NOMO-1 treated with dmso at 0.1 percent for 144 hours (cell line): ENCODE results near the gene WDR53.
"Not testable (repeated sequence)": the region's sequence is repeated elsewhere in the genome, so short reads cannot be mapped to it uniquely, and the experiment has no call there.

ENCODE experiments used
- DNase-seq: peaks from one replicate; lab custom pipeline; 2025; ENCODE audit not compliant: unreplicated experiment; lab: John Stamatoyannopoulos, UW

WDR53 gene

GRCh38 chr3:196559826-196560225, 8.5 kb downstream of the WDR53 start:
- DNase-seq, result no peak

DNA sequence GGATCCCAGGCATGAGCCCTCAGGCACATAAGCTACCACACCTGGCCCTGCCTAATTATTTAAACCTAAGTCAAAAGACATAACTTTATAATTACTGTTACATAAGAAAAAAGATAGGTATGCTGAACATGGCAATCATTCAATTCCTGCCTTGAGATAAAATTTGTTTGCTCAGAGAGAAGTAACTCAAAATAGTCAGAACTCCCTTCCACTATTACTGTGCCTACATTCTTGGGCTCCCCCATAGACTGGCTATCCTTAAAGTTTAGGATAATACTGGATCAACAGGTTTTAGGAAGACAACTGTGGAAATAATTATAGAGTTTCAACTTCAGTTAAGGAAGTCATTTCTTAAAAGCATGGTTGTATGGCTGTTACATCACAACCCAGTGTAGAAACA, 9.9 kb downstream of the WDR53 start:
- no peak for DNase-seq

- DNase-seq, result no peak
Measured at GRCh38 chr3:196557236-196557635, 11.1 kb downstream of the WDR53 start.

- DNase-seq, result no peak
Measured at GRCh38 chr3:196555295-196555694, 13.1 kb downstream of the WDR53 start.

GRCh38 chr3:196554205-196554604, 14.1 kb downstream of the WDR53 start:
- DNase-seq, result peak; percentile 72

DNA sequence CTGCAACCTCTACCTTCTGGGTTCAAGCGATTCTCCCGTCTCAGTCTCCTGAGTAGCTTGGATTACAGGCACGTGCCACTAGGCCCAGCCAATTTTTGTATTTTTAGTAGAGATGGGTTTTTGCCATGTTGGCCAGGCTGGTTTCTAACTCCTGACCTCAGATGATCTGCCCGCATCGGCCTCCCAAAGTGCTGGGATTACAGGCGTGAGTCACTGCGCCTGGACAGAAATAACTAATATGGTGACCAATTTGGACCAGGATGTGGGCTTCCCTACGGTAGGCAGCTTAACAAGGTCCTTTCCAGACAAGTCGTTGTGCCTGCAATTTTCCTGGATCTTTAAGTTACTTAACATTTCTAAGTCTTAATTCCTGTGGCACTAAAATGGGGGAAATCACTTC, 14.8 kb downstream of the WDR53 start:
- no peak for DNase-seq

DNA sequence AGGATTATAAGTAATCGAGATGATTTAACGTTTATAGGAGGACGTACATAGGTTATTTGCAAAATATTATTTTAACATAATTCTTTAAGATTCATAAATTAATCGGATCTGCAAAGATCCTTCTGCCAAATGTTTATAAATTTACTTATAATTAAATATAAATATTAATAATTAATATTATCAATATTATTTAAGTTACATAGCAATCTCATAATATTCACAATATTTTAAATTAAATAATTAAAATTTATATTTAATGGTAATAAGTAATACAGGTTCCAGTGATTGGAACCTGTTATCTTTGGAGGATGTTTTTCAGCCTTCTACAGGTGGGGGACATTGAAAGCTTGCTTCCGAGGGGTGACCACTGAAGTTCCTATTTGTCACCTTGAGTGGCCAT, 16.1 kb downstream of the WDR53 start:
- DNase-seq, result no peak

DNA sequence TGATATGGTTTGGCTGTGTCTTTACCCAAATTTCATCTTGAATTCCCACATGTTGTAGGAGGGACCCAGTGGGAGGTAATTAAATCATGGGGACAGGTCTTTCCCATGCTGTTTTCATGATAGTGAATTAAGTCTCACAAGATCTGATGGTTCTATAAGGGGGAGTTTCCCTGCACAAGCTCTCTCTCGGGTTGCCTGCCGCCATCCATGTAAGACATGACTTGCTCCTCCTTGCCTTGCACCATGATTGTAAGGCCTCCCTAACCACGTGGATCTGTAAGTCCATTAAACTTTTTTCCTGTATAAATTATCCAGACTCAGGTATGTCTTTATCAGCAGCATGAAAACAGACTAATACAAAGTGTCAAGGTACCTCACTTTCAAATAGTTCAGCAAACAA, 18.2 kb downstream of the WDR53 start:
- not testable (repeated sequence) for DNase-seq

- DNase-seq, result not testable (repeated sequence)
Measured at GRCh38 chr3:196549312-196549711, 19.0 kb downstream of the WDR53 start.

DNA sequence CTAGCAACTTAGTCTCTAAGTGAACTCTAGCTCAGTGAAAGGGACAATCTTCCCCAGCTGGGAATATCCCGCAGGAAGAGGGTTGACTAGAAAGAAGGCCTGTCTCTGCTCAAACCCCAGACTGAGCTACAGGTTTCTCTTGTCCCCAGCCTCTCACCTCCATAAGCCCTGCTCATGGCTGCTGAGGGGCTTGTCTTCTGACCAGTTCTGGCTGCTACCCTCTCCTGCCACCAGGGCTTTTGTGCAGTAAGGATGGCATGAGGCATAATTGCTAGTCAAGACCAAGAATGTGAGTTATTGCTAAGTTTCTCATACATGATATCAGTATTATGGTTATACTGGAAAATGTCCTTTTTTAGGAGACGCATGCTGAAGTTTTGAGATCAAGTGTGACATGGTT, 21.3 kb downstream of the WDR53 start:
- no peak for DNase-seq

DNA sequence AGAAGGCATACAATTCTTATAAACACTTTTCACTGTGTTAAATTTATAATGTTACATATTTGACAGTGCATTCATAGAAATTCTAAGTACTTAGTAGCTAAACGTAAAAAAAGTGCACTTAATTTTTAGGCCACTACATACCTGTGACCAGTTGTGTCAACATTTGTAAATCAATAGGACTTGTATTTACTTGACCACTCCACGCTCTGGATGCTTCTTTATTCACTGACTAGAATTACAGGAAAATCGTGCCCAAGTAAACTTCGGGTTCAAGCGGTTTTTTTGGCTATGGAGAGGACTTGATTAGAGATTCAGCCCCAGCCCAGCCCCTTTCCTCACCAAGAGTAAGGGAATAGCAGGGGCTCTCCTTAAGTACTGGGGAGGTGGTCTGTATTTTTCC, 21.8 kb downstream of the WDR53 start:
- DNase-seq, result no peak

- DNase-seq, result no peak
Measured at GRCh38 chr3:196544491-196544992, 23.8 kb downstream of the WDR53 start.

DNA sequence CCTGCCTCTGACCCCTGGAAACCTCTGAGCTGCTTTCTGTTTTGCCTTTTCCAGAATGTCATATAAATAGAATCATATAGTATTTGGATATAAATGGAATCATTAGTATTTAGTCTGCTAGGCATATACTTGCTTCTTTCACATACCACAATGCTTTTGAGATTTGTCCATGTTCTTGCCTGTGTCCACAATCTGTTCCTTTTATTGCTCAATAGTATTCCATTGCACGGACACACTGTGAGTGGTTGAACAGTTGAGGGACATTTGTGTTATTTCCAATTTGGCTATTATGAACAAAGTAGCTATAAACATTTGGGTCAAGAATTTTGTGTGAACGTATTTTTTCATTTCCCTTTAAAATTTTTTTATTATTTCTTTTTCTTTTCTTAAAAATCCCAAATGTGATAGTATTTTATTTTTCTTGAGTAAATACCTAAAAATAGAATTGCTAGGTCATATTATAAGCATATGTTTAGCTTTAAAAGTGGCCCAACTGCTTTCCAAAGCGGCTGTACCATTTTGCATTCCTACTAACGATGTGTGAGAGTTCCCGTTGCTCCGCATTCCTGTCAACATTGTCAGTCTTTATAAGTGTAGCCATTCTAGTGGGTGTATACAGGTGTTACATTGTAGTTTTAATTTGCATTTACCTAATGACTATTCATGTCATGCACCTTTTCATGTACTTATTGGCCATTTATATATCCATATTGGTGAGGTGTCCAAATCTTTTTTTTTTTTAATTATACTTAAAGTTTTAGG, 26.5 kb downstream of the WDR53 start:
- DNase-seq, result no peak

DNA sequence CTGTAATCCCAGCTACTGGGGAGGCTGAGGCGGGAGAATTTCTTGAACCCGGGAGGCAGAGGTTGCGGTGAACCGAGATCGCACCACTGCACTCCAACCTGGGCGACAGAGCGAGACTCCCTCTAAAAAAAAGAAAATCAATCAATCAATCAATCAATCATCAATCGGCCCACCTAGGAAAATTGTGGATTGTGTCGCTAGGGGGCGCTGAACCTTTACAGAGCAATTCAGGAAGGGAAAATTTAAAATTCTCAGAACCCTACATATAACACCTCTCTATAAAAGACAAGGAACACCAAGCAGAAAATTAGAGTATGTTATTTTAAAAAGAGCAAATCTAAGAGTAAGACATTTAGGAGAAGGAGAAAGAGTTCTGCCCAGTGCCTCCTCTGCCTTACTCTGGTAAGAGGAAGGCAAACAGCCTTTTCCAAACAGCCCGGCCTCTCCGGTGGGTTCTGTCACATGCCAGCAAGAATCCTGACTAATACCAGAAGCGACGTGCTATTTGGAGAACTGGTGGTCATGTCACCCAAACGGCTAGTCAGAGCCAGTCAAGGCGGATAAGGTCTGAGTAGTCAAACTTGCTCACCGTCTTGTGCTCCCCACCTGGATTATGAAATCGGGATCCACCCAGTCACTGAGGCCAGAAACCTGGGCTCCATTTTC, 30.9 kb downstream of the WDR53 start:
- peak; percentile 31 for DNase-seq

DNA sequence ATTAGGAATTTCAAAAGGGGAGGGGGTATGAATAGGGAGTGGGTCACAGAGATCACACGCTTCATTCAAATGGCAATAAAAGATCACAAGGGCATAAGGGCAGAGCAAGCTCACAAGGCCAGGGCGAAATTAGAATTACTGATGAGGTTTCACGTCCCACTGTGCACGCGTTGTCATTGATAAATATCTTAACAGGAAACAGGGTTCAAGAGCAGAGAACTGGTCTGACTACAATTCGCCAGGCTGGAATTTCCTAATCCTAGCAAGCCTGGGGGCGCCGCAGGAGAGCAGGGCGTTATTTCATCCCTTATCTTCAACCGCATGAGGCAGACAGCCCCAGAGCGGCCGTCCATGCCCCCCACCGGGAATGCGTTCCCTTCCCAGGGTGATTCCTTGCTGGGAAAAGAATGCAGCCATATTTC, 35.1 kb downstream of the WDR53 start:
- DNase-seq, result no peak

DNA sequence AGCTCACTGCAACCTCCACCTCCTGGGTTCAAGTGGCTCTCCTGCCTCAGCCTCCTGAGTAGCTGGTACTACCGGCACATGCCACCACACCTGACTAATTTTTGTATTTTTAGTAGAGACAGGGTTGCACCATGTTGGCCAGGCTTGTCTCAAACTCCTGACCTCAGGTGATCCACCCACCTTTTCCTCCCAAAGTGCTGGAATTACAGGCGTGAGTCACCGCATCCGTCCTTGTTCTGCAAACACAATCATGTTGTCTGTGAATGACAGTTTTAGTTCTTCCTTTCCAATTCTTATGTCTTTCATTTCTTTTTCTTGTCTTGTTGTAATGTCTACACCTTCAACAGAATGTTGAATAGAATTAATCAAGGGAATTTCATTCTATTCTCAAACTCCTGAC, 36.9 kb downstream of the WDR53 start:
- DNase-seq, result no peak

- DNase-seq, result peak; percentile 87
Measured at GRCh38 chr3:196528639-196529233, 39.6 kb downstream of the WDR53 start.

- DNase-seq, result no peak
Measured at GRCh38 chr3:196525141-196525540, 43.2 kb downstream of the WDR53 start.

- DNase-seq, result peak; percentile 35
Measured at GRCh38 chr3:196524527-196524926, 43.8 kb downstream of the WDR53 start.

DNA sequence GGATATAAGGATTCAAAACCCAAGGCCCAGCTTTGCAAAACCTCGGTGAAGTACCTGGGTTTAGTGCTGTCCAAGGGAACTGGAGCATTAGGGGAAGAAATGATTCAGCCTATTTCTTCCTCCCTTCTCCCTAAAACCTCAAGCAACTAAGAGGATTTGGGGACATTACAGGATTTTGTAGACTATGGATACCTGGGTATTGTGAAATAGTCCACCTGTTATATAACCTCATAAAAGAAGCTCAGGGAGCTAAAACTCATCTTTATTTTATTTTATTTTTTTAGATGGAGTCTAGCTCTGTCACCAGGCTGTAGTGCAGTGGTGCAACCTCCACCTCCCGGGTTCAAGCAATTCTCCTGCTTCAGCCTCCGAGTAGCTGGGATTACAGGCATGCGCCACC, 44.5 kb downstream of the WDR53 start:
- no peak for DNase-seq

DNA sequence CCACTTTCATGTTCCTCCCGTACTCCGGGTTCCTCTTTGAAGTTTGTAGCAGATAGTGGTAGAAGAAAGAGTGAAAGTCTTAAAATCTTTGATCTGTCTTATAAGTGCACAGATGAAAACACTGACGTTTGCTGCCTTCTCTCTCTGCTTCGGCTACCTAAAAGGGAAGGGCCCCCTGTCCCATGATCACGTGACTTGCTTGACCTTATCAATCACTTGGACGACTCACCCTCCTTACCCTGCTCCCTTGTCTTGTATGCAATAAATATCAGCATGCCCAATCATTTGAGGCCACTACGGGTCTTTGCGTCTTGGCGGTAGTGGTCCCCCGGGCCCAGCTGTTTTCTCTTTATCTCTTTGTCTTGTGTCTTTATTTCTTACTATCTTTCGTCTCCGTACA, 47.1 kb downstream of the WDR53 start:
- DNase-seq, result not testable (repeated sequence)

- DNase-seq, result no peak
Measured at GRCh38 chr3:196519718-196520082, 48.7 kb downstream of the WDR53 start.
